HEK293T (cell line): ENCODE data around the gene TFDP1.

Experiments used
- BHLHE40 ChIP-seq: fragments of 450-650 bp; IDR thresholded peaks from 2 replicates; pipeline ENCODE4 v1.6.1; 2016; ENCODE audit warnings: mild to moderate bottlenecking, moderate library complexity, borderline replicate concordance
- ELF4 ChIP-seq: fragments of 450-650 bp; IDR thresholded peaks from 2 replicates; pipeline ENCODE4 v1.6.1; 2017; ENCODE audit warnings: antibody characterized with exemption
- FOXK2 ChIP-seq: fragments of 450-650 bp; IDR thresholded peaks from 2 replicates; pipeline ENCODE4 v1.6.1; 2016; ENCODE audit warnings: mild to moderate bottlenecking
- SP1 ChIP-seq: fragments of 450-650 bp; IDR thresholded peaks from 2 replicates; pipeline ENCODE4 v1.6.1; 2017
- SUZ12 ChIP-seq: fragments of 450-650 bp; IDR thresholded peaks from 2 replicates; pipeline ENCODE4 v1.6.1; 2016; ENCODE audit warnings: mild to moderate bottlenecking

DNA sequence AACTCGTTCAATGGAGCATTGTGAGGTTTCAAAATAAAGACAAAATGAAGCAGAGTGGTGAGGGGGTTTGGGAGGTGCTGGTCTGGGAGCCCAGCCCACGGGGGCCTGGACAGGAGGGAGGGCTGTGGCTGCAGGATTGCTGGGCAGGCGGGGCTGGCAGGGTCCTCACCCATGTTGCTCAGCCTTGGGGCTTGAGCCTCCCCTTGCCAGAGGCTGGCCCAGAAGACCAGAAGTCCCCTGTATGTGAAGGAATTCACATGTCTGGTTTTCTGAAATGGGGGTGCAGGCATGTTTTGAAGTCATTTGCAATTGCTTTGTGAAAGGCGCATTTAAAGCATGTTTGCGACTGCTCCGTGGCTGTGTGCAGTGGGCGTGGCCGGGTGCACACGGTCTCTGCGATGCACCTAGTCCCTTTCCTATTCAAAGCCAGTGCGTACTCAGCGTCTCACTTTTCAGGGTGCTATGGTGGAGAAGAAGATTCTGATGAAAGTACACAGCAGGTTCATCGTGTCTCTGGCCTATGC is 84.7 kb downstream of the TFDP1 start:
- TF ChIP-seq SP1 = no peak
- no peak for TF ChIP-seq FOXK2
- no peak for TF ChIP-seq BHLHE40
- TF ChIP-seq SUZ12 = no peak
- TF ChIP-seq ELF4 = no peak
